K562 (cell line): ENCODE results near the gene DNAJC8. TPM values are rescaled to one million over a fixed set of nuclear protein-coding genes. Genes with fewer than 3 reads are reported as not detected.

Source experiments
- ARHGAP35 ChIP-seq: fragments of 450-650 bp; IDR thresholded peaks from 2 replicates; pipeline ENCODE4 v1.6.1; 2018; ENCODE audit not compliant: partially characterized antibody
- CC2D1A ChIP-seq: fragments of 450-650 bp; IDR thresholded peaks from 2 replicates; pipeline ENCODE4 v1.6.1; 2017; ENCODE audit warnings: mild to moderate bottlenecking
- CHD1 ChIP-seq: fragments of 200-600 bp; sonication (generic); IDR thresholded peaks from one replicate; pipeline ENCODE4 v1.6.1; 2012; ENCODE audit warnings: mild to moderate bottlenecking, moderate library complexity, low read length, inconsistent platforms
- FOXK2 ChIP-seq, 2 experiments: fragments of 450-650 bp; IDR thresholded peaks in 1 of 2; conservative IDR thresholded peaks in 1 of 2; 2 replicates each; pipeline ENCODE4 v1.6.1; 2016; ENCODE audit warnings: low read depth in 2 of 2, mild to moderate bottlenecking in 1 of 2
- HIVEP1 ChIP-seq: fragments of 250-450 bp; sonication (Bioruptor Pico); IDR thresholded peaks from 2 replicates; pipeline ENCODE4 v1.4.0; 2020; ENCODE audit warnings: mild to moderate bottlenecking
- NCOA6 ChIP-seq: fragments of 450-650 bp; IDR thresholded peaks from 2 replicates; pipeline ENCODE4 v1.6.1; 2017; ENCODE audit warnings: mild to moderate bottlenecking
- POLR2A ChIP-seq: fragments of 450-650 bp; conservative IDR thresholded peaks from 2 replicates; pipeline ENCODE4 v1.6.1; 2016
- SMAD2 ChIP-seq: fragments of 150-350 bp; IDR thresholded peaks from 2 replicates; pipeline ENCODE4 v1.6.1; 2014; ENCODE audit warnings: low read depth, mild to moderate bottlenecking, low read length
- SRSF3 ChIP-seq: fragments of 200-400 bp; formaldehyde crosslinking; IDR thresholded peaks from 2 replicates; pipeline ENCODE4 v1.6.1; 2016; ENCODE audit warnings: mild to moderate bottlenecking, low read length, moderate library complexity; ENCODE audit not compliant: insufficient read depth
- TEAD4 ChIP-seq, 2 experiments: sonication (generic) in 1 of 2; formaldehyde crosslinking in 1 of 2; IDR thresholded peaks; 2 replicates each; pipeline versions ENCODE4 v1.6.1 to v1.8.0; 2012 to 2022; ENCODE audit warnings: borderline replicate concordance in 1 of 2, inconsistent platforms in 1 of 2, low read length in 1 of 2, mild to moderate bottlenecking in 1 of 2, missing genetic modification reagents in 1 of 2
- YY1 ChIP-seq, 3 experiments: IDR thresholded peaks; 2 replicates each; pipeline ENCODE4 v1.6.1; 2011; ENCODE audit warnings: low read length in 2 of 3, mild to moderate bottlenecking in 2 of 3, moderate library complexity in 2 of 3, borderline replicate concordance in 1 of 3, control low read depth in 1 of 3, low read depth in 1 of 3; ENCODE audit not compliant: insufficient read depth in 3 of 3, insufficient replicate concordance in 2 of 3, control insufficient read depth in 1 of 3, insufficient read length in 1 of 3; ENCODE audit errors: extremely low read depth in 1 of 3
- ZNF384 ChIP-seq: IDR thresholded peaks from 2 replicates; pipeline ENCODE4 v1.6.1; 2012; ENCODE audit warnings: low read depth, low read length, improper control_type of control experiment
- polyA plus RNA-seq, 8 experiments: library from polyadenylated mRNA; depleted of rRNA in 4 of 8; stranded (reverse) in 5 of 8; unstranded in 3 of 8; fragments of >200 nt; fragmentation: Nextera tagmentation in 2 of 8; fragmentation: Illumina TruSeq in 1 of 8; extraction: Ambion mirVana in 2 of 8; extraction: Trizol in 1 of 8; gene quantifications; 2 replicates each; pipeline versions ENCODE4 v1.2.1 to v1.2.3, GENCODE V29; 2011 to 2014; ENCODE audit warnings: inconsistent platforms in 1 of 8, missing spikeins in 1 of 8
- total RNA-seq, 7 experiments: library from RNA; depleted of rRNA in 6 of 7; stranded (reverse); fragments of >200 nt in 6 of 7; fragmentation: Illumina TruSeq in 2 of 7; extraction: Trizol in 2 of 7; gene quantifications; 2 replicates each; pipeline versions ENCODE4 v1.2.1 to v1.2.3, GENCODE V29; 2011 to 2021; ENCODE audit warnings: low replicate concordance in 1 of 7
- TF ChIP-seq, protein P1 (sequence below): sonication (generic); formaldehyde crosslinking; IDR thresholded peaks from 2 replicates; pipeline ENCODE4 v1.8.1; 2023; ENCODE audit warnings: missing genetic modification reagents, mild to moderate bottlenecking, borderline replicate concordance
- TF ChIP-seq, protein P2 (sequence below): fragments of 250-450 bp; sonication (Bioruptor Pico); IDR thresholded peaks from 2 replicates; pipeline ENCODE4 v1.4.0; 2020
- TF ChIP-seq, protein P3 (sequence below): fragments of 450-650 bp; formaldehyde crosslinking; IDR thresholded peaks from 2 replicates; pipeline ENCODE4 v1.4.0; 2020; ENCODE audit warnings: mild to moderate bottlenecking, moderate library complexity
- TF ChIP-seq, protein P4 (sequence below): fragments of 200-400 bp; formaldehyde crosslinking; IDR thresholded peaks from 2 replicates; pipeline ENCODE4 v1.6.1; 2017; ENCODE audit warnings: mild to moderate bottlenecking, low read depth, low read length, moderate library complexity

DNAJC8 gene
- total and polyA plus RNA-seq, 9 of the 15 experiments (the other 6 are each of a cell fraction or from before 2014, with no cell fraction given), result 143 to 508 (median 209) TPM

DNA sequence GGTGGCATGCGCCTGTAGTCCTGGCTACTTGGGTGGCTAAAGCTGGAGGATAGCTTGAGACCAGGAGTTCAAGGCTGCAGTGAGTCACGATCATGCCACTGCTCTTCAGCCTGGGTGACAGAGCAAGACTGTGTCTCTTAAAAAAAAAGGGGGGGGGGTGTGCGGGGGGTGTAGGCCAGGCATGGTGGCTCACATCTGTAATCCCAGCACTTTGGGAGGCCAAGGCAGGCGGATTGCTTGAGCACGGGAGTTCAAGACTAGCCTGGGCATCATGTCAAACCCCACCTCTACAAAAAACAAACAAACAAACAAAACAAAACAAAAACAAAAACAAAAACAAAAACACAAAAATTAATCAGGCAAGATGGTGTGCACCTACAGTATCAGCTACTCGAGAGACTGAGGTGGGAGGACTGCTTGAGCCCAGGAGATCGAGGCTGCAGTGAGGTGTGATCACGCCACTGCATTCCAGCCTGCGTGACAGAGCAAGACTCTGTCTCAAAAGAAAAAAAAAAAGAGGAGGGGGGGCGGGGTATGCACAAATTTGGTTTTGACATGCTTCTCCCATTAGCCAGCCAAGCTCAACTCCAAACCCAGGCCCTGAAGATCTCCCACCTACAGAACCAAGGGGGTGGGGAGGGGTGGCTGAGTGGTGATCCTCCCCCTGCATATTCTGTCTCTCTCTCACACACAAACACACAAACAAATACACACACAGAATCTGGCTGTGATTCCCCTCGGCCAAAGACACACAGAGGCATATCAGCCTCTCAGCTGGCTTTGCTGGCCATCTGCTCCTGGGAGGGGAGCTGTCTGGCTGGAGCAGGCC is 59.5 kb downstream of the DNAJC8 start (continued):
- peak in 1 of 2 experiments; percentile 7; a peak in 1 of 4 replicates for TF ChIP-seq FOXK2 (conservative IDR thresholded peaks at IDR 0.05 in 1 of 2, IDR thresholded peaks at IDR 0.05 in 1 of 2; ENCODE audit: low read depth in 2 of 2)
- TF ChIP-seq, protein P1, sequence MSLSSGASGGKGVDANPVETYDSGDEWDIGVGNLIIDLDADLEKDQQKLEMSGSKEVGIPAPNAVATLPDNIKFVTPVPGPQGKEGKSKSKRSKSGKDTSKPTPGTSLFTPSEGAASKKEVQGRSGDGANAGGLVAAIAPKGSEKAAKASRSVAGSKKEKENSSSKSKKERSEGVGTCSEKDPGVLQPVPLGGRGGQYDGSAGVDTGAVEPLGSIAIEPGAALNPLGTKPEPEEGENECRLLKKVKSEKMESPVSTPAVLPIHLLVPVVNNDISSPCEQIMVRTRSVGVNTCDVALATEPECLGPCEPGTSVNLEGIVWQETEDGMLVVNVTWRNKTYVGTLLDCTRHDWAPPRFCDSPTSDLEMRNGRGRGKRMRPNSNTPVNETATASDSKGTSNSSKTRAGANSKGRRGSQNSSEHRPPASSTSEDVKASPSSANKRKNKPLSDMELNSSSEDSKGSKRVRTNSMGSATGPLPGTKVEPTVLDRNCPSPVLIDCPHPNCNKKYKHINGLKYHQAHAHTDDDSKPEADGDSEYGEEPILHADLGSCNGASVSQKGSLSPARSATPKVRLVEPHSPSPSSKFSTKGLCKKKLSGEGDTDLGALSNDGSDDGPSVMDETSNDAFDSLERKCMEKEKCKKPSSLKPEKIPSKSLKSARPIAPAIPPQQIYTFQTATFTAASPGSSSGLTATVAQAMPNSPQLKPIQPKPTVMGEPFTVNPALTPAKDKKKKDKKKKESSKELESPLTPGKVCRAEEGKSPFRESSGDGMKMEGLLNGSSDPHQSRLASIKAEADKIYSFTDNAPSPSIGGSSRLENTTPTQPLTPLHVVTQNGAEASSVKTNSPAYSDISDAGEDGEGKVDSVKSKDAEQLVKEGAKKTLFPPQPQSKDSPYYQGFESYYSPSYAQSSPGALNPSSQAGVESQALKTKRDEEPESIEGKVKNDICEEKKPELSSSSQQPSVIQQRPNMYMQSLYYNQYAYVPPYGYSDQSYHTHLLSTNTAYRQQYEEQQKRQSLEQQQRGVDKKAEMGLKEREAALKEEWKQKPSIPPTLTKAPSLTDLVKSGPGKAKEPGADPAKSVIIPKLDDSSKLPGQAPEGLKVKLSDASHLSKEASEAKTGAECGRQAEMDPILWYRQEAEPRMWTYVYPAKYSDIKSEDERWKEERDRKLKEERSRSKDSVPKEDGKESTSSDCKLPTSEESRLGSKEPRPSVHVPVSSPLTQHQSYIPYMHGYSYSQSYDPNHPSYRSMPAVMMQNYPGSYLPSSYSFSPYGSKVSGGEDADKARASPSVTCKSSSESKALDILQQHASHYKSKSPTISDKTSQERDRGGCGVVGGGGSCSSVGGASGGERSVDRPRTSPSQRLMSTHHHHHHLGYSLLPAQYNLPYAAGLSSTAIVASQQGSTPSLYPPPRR (CRISPR knock-in tag), result no peak
- no peak for TF ChIP-seq NCOA6
- TF ChIP-seq SMAD2, result no peak
- TF ChIP-seq YY1 (IDR thresholded peaks at IDR 0.05; ENCODE audit: borderline replicate concordance in 1 of 3, control insufficient read depth in 1 of 3, extremely low read depth in 1 of 3, insufficient read depth in 3 of 3, insufficient read length in 1 of 3, insufficient replicate concordance in 2 of 3, low read depth in 1 of 3, low read length in 2 of 3), result no peak
- TF ChIP-seq TEAD4 (IDR thresholded peaks at IDR 0.05; ENCODE audit: low read length), result no peak
- no peak for TF ChIP-seq TEAD4 (CRISPR knock-in tag; IDR thresholded peaks at IDR 0.05; ENCODE audit: borderline replicate concordance)
- TF ChIP-seq, protein P2, sequence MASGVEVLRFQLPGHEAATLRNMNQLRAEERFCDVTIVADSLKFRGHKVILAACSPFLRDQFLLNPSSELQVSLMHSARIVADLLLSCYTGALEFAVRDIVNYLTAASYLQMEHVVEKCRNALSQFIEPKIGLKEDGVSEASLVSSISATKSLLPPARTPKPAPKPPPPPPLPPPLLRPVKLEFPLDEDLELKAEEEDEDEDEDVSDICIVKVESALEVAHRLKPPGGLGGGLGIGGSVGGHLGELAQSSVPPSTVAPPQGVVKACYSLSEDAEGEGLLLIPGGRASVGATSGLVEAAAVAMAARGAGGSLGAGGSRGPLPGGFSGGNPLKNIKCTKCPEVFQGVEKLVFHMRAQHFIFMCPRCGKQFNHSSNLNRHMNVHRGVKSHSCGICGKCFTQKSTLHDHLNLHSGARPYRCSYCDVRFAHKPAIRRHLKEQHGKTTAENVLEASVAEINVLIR (CRISPR knock-in tag), result no peak
- no peak for TF ChIP-seq POLR2A
- TF ChIP-seq, protein P3, sequence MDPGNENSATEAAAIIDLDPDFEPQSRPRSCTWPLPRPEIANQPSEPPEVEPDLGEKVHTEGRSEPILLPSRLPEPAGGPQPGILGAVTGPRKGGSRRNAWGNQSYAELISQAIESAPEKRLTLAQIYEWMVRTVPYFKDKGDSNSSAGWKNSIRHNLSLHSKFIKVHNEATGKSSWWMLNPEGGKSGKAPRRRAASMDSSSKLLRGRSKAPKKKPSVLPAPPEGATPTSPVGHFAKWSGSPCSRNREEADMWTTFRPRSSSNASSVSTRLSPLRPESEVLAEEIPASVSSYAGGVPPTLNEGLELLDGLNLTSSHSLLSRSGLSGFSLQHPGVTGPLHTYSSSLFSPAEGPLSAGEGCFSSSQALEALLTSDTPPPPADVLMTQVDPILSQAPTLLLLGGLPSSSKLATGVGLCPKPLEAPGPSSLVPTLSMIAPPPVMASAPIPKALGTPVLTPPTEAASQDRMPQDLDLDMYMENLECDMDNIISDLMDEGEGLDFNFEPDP (CRISPR knock-in tag), result no peak
- TF ChIP-seq ZNF384, result peak; percentile 81
- TF ChIP-seq, protein P4, sequence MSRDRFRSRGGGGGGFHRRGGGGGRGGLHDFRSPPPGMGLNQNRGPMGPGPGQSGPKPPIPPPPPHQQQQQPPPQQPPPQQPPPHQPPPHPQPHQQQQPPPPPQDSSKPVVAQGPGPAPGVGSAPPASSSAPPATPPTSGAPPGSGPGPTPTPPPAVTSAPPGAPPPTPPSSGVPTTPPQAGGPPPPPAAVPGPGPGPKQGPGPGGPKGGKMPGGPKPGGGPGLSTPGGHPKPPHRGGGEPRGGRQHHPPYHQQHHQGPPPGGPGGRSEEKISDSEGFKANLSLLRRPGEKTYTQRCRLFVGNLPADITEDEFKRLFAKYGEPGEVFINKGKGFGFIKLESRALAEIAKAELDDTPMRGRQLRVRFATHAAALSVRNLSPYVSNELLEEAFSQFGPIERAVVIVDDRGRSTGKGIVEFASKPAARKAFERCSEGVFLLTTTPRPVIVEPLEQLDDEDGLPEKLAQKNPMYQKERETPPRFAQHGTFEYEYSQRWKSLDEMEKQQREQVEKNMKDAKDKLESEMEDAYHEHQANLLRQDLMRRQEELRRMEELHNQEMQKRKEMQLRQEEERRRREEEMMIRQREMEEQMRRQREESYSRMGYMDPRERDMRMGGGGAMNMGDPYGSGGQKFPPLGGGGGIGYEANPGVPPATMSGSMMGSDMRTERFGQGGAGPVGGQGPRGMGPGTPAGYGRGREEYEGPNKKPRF, result no peak
- TF ChIP-seq ARHGAP35, result peak; percentile 54
- TF ChIP-seq SRSF3, result no peak
- TF ChIP-seq CC2D1A, result 0 out of 2 replicates have a peak, but pooled peaks have one; percentile 20
- no peak for TF ChIP-seq HIVEP1 (CRISPR knock-in tag)
- peak; percentile 25 for TF ChIP-seq CHD1
